HFF-Myc (cell line): ENCODE measurements around the gene C1orf50.

Experiments
- DNase-seq: peaks from one replicate; pipeline ENCODE4 v3.0.0-alpha.2; 2011; ENCODE audit warnings: low read depth; ENCODE audit errors: extremely low read depth
- H3K4me3 ChIP-seq: replicated peaks from 2 replicates; pipeline ENCODE4 v1.5.1; 2011; ENCODE audit warnings: low read depth, mild to moderate bottlenecking, control low read depth, low read length
- TF ChIP-seq, protein P1 (sequence below): IDR thresholded peaks from 2 replicates; pipeline ENCODE4 v1.5.1; 2012; ENCODE audit warnings: mild to moderate bottlenecking, low read depth, low read length, control low read depth; ENCODE audit errors: missing control alignments

Gene C1orf50

DNA sequence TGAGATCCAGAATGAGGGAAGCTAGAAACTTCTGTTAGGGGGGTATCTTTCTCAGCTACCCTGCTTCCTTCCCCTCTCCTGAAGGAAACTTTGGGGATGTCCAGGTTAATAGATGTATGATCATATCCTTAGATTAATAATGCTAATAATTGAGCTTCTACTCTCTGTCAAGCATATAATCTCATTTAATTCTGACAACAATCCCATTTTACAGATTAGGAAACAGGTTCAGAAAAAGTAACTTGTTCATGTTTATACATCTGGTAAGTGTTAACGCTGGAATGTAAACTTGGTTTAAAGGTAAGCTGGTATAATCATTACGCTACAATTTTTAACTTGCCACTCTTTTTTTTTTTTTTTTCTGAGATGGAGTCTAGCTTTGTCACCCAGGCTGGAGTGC is 16.0 kb downstream of the C1orf50 start:
- no peak for DNase-seq
- no peak overlapping the region for H3K4me3 ChIP-seq
- TF ChIP-seq, protein P1, sequence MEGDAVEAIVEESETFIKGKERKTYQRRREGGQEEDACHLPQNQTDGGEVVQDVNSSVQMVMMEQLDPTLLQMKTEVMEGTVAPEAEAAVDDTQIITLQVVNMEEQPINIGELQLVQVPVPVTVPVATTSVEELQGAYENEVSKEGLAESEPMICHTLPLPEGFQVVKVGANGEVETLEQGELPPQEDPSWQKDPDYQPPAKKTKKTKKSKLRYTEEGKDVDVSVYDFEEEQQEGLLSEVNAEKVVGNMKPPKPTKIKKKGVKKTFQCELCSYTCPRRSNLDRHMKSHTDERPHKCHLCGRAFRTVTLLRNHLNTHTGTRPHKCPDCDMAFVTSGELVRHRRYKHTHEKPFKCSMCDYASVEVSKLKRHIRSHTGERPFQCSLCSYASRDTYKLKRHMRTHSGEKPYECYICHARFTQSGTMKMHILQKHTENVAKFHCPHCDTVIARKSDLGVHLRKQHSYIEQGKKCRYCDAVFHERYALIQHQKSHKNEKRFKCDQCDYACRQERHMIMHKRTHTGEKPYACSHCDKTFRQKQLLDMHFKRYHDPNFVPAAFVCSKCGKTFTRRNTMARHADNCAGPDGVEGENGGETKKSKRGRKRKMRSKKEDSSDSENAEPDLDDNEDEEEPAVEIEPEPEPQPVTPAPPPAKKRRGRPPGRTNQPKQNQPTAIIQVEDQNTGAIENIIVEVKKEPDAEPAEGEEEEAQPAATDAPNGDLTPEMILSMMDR = no peak

DNA sequence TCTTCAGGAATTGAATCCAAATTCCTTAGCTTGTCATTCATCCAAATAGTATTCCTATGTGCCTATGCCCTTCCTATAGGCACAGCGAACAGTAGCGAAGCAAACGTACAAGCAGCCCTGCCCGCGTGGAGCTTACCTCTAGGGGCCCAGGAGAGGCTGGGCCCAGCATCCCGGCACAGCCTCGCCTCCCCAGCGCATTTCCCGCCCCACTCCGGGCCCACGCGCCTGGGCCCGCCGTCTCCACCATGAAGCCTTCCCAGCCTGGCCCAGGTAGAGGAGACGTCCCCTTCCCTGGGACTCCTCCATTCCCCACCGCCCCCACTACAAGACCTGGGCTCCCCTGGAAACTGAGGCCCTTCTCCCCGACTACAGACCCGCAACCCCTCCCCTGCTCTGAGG is 17.5 kb downstream of the C1orf50 start:
- DNase-seq = no peak
- TF ChIP-seq, protein P1 = no peak
- H3K4me3 ChIP-seq = no peak overlapping the region

DNA sequence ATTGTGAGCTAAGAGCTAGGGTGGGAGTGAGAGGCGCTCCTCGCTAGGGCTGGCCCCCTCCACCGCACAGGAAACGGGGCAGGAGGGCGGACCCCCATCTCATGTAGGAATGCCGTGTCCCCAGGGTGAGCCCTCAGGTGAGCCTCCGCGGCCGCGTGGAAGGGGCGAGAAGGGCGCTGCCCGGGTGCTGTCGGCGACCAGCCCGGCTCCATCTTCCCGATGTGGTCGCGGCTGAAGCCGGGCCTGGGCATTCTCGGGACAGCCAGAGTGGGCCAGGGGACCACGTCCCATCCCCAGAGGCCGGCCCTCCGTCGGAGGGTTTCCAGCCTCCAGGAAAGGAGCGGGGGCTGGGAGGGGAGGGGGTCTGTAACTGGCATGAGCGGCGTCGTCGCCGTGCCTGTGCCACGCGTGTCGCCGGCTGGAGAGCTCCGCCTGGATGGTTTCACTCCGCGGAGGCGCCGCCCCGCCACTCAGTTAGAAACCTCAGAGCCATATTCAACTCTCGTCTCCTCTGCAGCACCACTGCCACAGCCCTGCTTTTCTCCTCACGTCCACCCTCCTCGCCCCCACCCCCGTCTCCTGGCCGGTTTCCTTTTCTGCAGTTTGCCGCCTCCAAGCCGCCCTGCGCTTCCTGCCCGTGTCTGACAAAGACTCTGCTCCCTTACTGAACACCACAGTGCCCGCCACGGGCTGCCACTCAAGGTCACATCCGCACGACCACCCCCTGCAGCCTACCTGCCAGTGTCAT is 18.1 kb downstream of the C1orf50 start, which contains the start of gene TMEM269:
TMEM269 (plus strand) TSS at position 46 of the 748 bp plus-strand sequence. CDS start 4,903 bp downstream, outside the sequence.
- TF ChIP-seq, protein P1 = no peak
- peak within 1 kb of the TSS; percentile 24 for H3K4me3 ChIP-seq
- no peak for DNase-seq

DNA sequence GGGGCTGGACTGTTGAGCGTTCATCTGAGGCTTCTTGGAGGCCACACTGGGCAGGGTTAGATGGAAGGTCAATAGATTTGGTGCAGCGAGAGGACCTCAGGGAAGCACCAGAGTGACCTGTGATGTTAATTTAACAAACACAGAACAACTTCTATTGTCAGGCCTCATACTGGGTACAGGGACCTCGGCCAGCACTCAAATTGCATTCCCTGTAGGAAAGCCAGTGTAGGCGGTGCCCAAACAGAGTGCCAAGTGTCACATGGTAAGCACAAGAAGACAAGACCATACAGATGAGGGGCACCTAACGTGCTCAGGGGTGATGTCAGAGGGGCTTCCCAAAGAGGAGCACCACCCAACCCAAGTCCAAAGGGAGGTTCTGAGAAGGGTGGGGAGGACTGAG is 19.0 kb downstream of the C1orf50 start:
- TF ChIP-seq, protein P1 = no peak
- no peak for DNase-seq
- no peak overlapping the region for H3K4me3 ChIP-seq

DNA sequence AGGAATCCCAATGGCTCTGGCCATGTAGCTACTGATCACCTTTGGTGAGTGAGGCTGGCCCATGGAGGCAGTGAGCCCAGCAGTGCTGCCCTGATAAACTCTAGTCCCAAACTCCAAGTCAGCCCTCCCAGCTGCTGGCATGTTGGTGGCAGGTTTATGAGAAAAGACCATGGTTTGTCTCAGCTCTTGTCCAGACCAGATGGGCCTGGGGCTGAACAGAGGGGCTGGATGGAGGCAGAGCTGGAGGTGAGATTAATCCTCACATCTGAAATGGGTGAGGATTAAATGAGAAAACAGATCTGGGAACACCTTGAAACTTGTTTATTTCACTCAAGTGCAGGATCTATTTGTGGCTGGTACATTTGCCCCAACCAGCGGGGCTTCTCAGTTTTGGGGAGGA is 21.0 kb downstream of the C1orf50 start:
- DNase-seq = no peak
- no peak overlapping the region for H3K4me3 ChIP-seq
- TF ChIP-seq, protein P1 = no peak

DNA sequence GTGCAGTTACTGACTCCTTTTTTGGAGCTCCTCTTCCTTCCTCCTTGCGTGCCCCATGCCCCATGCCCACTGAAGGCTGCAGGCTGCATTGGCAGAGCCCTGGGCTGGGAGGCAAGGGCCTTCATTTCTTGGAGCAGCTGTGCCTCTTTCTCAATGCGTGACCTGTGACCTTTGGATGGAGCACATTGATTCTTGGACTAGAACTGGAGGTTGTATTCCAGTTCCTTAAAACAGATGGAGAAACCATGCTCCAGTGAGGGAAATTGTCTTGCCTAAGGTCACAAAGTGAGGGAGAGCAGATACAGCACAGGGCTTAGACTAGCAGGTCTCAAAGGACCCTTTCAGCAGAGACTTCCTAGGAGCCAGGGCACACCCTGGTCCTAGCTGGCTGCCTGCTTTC is 26.8 kb downstream of the C1orf50 start:
- DNase-seq = no peak
- TF ChIP-seq, protein P1 = no peak
- no peak overlapping the region for H3K4me3 ChIP-seq

DNA sequence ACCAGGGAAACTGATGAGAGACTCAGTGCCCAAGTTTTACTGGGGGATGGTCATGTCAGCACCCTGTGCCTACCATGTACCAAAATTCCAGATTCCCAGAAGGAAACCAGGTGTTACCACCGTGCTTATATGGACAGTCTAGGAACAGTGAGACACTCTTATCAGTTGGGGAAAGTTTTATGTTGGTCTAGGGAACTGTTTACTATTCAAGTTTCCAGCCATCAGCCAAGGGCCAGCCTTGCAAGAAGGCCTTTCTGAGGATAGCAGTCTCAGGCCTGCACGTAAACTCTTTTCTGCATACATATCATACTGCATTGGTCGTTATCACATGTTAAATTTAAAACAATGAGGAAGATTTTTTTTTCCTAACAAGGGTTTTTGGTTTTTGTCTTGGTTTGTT is 30.4 kb downstream of the C1orf50 start:
- DNase-seq = no peak
- TF ChIP-seq, protein P1 = no peak
- no peak overlapping the region for H3K4me3 ChIP-seq
